Measurements from ENCODE around the gene ARL15. TPM values are rescaled to one million over a fixed set of nuclear protein-coding genes. Genes with fewer than 3 reads are reported as not detected.

The ARL15 gene
- total RNA-seq, 1 experiment from 2014 or later = 15.4 TPM

GRCh38 chr5:53971131-53971530, 339.2 kb downstream of the ARL15 start:
- Histone ChIP-seq H3K4me3 (no peak overlapping the region), H3K27me3 (replicated peaks) (no peaks in the 10 kb centered on the region), H3K4me1 (replicated peaks) (no peaks in the 10 kb centered on the region), H3K36me3 (no peaks in the 10 kb centered on the region), H3K9me3 (replicated peaks) (no peaks in the 10 kb centered on the region), H3K27ac (no peak overlapping the region)
- DNase-seq (ENCODE audit: low read depth in 1 of 2, low spot score in 2 of 2) = no peak

- Histone ChIP-seq H3K9me3 (replicated peaks) (no peaks in the 10 kb centered on the region), H3K27ac (no peak overlapping the region), H3K27me3 (replicated peaks) (no peaks in the 10 kb centered on the region), H3K4me1 (replicated peaks) (no peaks in the 10 kb centered on the region), H3K36me3 (no peaks in the 10 kb centered on the region), H3K4me3 (no peak overlapping the region)
- DNase-seq (ENCODE audit: low read depth in 1 of 2, low spot score in 2 of 2) = no peak
Observed at GRCh38 chr5:53970475-53970874, 339.9 kb downstream of the ARL15 start.

- no peak overlapping the region for H3K4me3 ChIP-seq
- no peaks in the 10 kb centered on the region for H3K9me3 ChIP-seq (replicated peaks)
- no peak for DNase-seq (ENCODE audit: low read depth in 1 of 2, low spot score in 2 of 2)
- no peak overlapping the region for H3K27ac ChIP-seq
- no peaks in the 10 kb centered on the region for H3K27me3 ChIP-seq (replicated peaks)
- H3K4me1 ChIP-seq (replicated peaks) = no peaks in the 10 kb centered on the region
- H3K36me3 ChIP-seq = no peaks in the 10 kb centered on the region
Observed at GRCh38 chr5:53969176-53969730, 341.1 kb downstream of the ARL15 start.

- no peak for DNase-seq (ENCODE audit: low read depth in 1 of 2, low spot score in 2 of 2)
- H3K4me1 ChIP-seq (replicated peaks) = no peaks in the 10 kb centered on the region
- no peak overlapping the region for H3K27ac ChIP-seq
- H3K36me3 ChIP-seq = no peaks in the 10 kb centered on the region
- no peaks in the 10 kb centered on the region for H3K27me3 ChIP-seq (replicated peaks)
- H3K9me3 ChIP-seq (replicated peaks) = no peaks in the 10 kb centered on the region
- H3K4me3 ChIP-seq = no peak overlapping the region
Observed at GRCh38 chr5:53965459-53965858, 344.9 kb downstream of the ARL15 start.

GRCh38 chr5:53963958-53964357, 346.4 kb downstream of the ARL15 start:
- Histone ChIP-seq H3K4me3 (no peak overlapping the region), H3K4me1 (replicated peaks) (no peaks in the 10 kb centered on the region), H3K9me3 (replicated peaks) (no peaks in the 10 kb centered on the region), H3K27me3 (replicated peaks) (no peaks in the 10 kb centered on the region), H3K27ac (no peak overlapping the region), H3K36me3 (no peaks in the 10 kb centered on the region)
- DNase-seq (ENCODE audit: low read depth in 1 of 2, low spot score in 2 of 2) = no peak

GRCh38 chr5:53962306-53962705, 348.1 kb downstream of the ARL15 start:
- no peak overlapping the region for H3K4me3 ChIP-seq
- DNase-seq (ENCODE audit: low read depth in 1 of 2, low spot score in 2 of 2) = no peak
- H3K27me3 ChIP-seq (replicated peaks) = no peaks in the 10 kb centered on the region
- no peaks in the 10 kb centered on the region for H3K36me3 ChIP-seq
- no peaks in the 10 kb centered on the region for H3K9me3 ChIP-seq (replicated peaks)
- H3K27ac ChIP-seq = no peak overlapping the region
- no peaks in the 10 kb centered on the region for H3K4me1 ChIP-seq (replicated peaks)

- DNase-seq (ENCODE audit: low read depth in 1 of 2, low spot score in 2 of 2) = no peak
- Histone ChIP-seq H3K27me3 (replicated peaks) (no peaks in the 10 kb centered on the region), H3K9me3 (replicated peaks) (0 out of 2 replicates have a peak, but pooled peaks cover 3% of the 10 kb centered on the region), H3K4me3 (no peak overlapping the region), H3K4me1 (replicated peaks) (no peaks in the 10 kb centered on the region), H3K36me3 (no peaks in the 10 kb centered on the region), H3K27ac (no peak overlapping the region)
Observed at GRCh38 chr5:53956632-53957031, 353.7 kb downstream of the ARL15 start.

GRCh38 chr5:53956196-53956595, 354.2 kb downstream of the ARL15 start:
- no peaks in the 10 kb centered on the region for H3K4me1 ChIP-seq (replicated peaks)
- no peaks in the 10 kb centered on the region for H3K36me3 ChIP-seq
- 0 out of 2 replicates have a peak, but pooled peaks cover 3% of the 10 kb centered on the region for H3K9me3 ChIP-seq (replicated peaks)
- no peak overlapping the region for H3K27ac ChIP-seq
- H3K27me3 ChIP-seq (replicated peaks) = no peaks in the 10 kb centered on the region
- H3K4me3 ChIP-seq = no peak overlapping the region
- DNase-seq (ENCODE audit: low read depth in 1 of 2, low spot score in 2 of 2) = no peak

- H3K9me3 ChIP-seq (replicated peaks) = no peaks in the 10 kb centered on the region
- H3K27ac ChIP-seq = no peak overlapping the region
- H3K36me3 ChIP-seq = no peaks in the 10 kb centered on the region
- no peak overlapping the region for H3K4me3 ChIP-seq
- DNase-seq (ENCODE audit: low read depth in 1 of 2, low spot score in 2 of 2) = no peak
- H3K27me3 ChIP-seq (replicated peaks) = no peaks in the 10 kb centered on the region
- no peaks in the 10 kb centered on the region for H3K4me1 ChIP-seq (replicated peaks)
Observed at GRCh38 chr5:53950621-53951020, 359.8 kb downstream of the ARL15 start.

- Histone ChIP-seq H3K27me3 (replicated peaks) (no peaks in the 10 kb centered on the region), H3K27ac (no peak overlapping the region), H3K36me3 (no peaks in the 10 kb centered on the region), H3K4me3 (no peak overlapping the region), H3K9me3 (replicated peaks) (no peaks in the 10 kb centered on the region), H3K4me1 (replicated peaks) (0 out of 2 replicates have a peak, but pooled peaks cover 5% of the 10 kb centered on the region)
- no peak for DNase-seq (ENCODE audit: low read depth in 1 of 2, low spot score in 2 of 2)
Observed at GRCh38 chr5:53948598-53948997, 361.8 kb downstream of the ARL15 start.

- Histone ChIP-seq H3K27me3 (replicated peaks) (no peaks in the 10 kb centered on the region), H3K27ac (no peak overlapping the region), H3K4me1 (replicated peaks) (0 out of 2 replicates have a peak, but pooled peaks cover 5% of the 10 kb centered on the region), H3K36me3 (no peaks in the 10 kb centered on the region), H3K4me3 (no peak overlapping the region), H3K9me3 (replicated peaks) (no peaks in the 10 kb centered on the region)
- DNase-seq (ENCODE audit: low read depth in 1 of 2, low spot score in 2 of 2) = no peak
Observed at GRCh38 chr5:53946405-53947100, 363.8 kb downstream of the ARL15 start.

- Histone ChIP-seq H3K4me1 (replicated peaks) (0 out of 2 replicates have a peak, but pooled peaks cover 5% of the 10 kb centered on the region), H3K27me3 (replicated peaks) (no peaks in the 10 kb centered on the region), H3K36me3 (no peaks in the 10 kb centered on the region), H3K4me3 (no peak overlapping the region), H3K9me3 (replicated peaks) (no peaks in the 10 kb centered on the region), H3K27ac (no peak overlapping the region)
- no peak for DNase-seq (ENCODE audit: low read depth in 1 of 2, low spot score in 2 of 2)
Observed at GRCh38 chr5:53944981-53945380, 365.4 kb downstream of the ARL15 start.

GRCh38 chr5:53943938-53944337, 366.4 kb downstream of the ARL15 start:
- Histone ChIP-seq H3K9me3 (replicated peaks) (no peaks in the 10 kb centered on the region), H3K27ac (no peak overlapping the region), H3K27me3 (replicated peaks) (no peaks in the 10 kb centered on the region), H3K36me3 (no peaks in the 10 kb centered on the region), H3K4me1 (replicated peaks) (0 out of 2 replicates have a peak, but pooled peaks cover 5% of the 10 kb centered on the region), H3K4me3 (no peak overlapping the region)
- DNase-seq (ENCODE audit: low read depth in 1 of 2, low spot score in 2 of 2) = no peak

GRCh38 chr5:53942724-53943123, 367.6 kb downstream of the ARL15 start:
- no peak for DNase-seq (ENCODE audit: low read depth in 1 of 2, low spot score in 2 of 2)
- no peaks in the 10 kb centered on the region for H3K9me3 ChIP-seq (replicated peaks)
- H3K36me3 ChIP-seq = no peaks in the 10 kb centered on the region
- H3K27ac ChIP-seq = no peak overlapping the region
- H3K4me3 ChIP-seq = no peak overlapping the region
- no peaks in the 10 kb centered on the region for H3K27me3 ChIP-seq (replicated peaks)
- 0 out of 2 replicates have a peak, but pooled peaks cover 5% of the 10 kb centered on the region for H3K4me1 ChIP-seq (replicated peaks)
